Duodenal mucosa (tissue), 2 donors: ENCODE results near the gene FBXW9.

Source experiments
- H3K27ac ChIP-seq: one replicate; pipeline ENCODE4 v1.7.0; 2013; ENCODE audit warnings: low read depth, low read length
- H3K27me3 ChIP-seq, 2 donors: one replicate each; pipeline ENCODE4 v1.7.0; 2013; ENCODE audit warnings: low read length in 2 of 2, control low read depth in 1 of 2; ENCODE audit not compliant: insufficient read depth in 2 of 2, control insufficient read depth in 1 of 2
- H3K36me3 ChIP-seq, 2 donors: one replicate each; pipeline ENCODE4 v1.7.0; 2013; ENCODE audit warnings: low read length in 2 of 2, control low read depth in 1 of 2; ENCODE audit not compliant: insufficient read depth in 2 of 2, control insufficient read depth in 1 of 2
- H3K4me1 ChIP-seq, 2 donors: one replicate each; pipeline ENCODE4 v1.7.0; 2013; ENCODE audit warnings: low read length in 2 of 2, control low read depth in 1 of 2; ENCODE audit not compliant: insufficient read depth in 2 of 2, control insufficient read depth in 1 of 2
- H3K4me3 ChIP-seq, 2 donors: one replicate each; pipeline ENCODE4 v1.7.0; 2013; ENCODE audit warnings: low read length in 2 of 2, low read depth in 1 of 2
- H3K9ac ChIP-seq, 2 donors: one replicate each; pipeline ENCODE4 v1.7.0; 2013; ENCODE audit warnings: low read length in 2 of 2, low read depth in 1 of 2
- H3K9me3 ChIP-seq, 2 donors: one replicate each; pipeline ENCODE4 v1.7.0; 2013; ENCODE audit warnings: low read length in 2 of 2, control low read depth in 1 of 2; ENCODE audit not compliant: control insufficient read depth in 1 of 2

FBXW9 gene

DNA sequence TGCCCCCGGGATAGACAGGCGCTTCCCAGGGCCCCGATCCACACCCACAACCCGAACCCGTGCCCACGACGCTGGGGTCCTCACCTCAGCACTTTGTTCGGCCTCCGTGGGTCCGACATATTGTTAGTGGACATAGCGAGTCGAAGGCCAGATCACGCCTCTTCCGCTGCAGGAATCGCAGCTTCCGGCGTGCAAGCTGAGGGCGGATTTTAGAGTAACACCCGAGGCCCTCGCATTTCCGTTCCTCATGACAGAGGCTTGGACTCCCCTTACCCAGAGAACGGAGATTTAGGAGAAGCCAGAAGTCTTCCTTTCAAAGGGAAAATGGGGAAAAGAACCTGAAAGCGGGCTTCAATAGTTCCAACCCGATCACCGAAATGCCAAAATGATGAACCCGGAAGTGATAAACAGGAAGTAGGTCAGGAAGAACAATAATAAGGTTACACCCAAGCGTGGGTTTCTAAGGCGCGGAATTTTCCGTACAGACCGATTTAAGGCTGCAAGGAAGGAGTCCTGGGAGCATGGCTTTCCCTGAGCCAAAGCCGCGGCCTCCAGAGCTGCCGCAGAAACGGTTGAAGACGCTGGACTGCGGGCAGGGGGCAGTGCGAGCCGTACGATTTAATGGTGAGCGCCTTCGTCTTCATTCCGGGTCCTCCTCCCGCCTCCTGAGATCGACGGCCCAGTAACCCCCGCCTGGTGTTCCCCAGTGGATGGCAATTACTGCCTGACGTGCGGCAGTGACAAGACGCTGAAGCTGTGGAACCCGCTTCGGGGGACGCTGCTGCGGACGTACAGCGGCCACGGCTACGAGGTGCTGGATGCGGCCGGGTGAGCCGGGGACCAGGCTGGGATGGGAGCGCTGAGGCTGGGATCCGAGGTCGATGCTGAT, 26.9 kb downstream of the FBXW9 start:
- H3K27me3 ChIP-seq = no peaks in the 10 kb centered on the region
- H3K36me3 ChIP-seq = peaks cover 19 to 21% of the 10 kb centered on the region in 2 donors
- H3K4me1 ChIP-seq = peaks cover 37 to 49% of the 10 kb centered on the region in 2 donors
- H3K9me3 ChIP-seq = no peaks in the 10 kb centered on the region
- peak overlapping the region; percentile 93 for H3K27ac ChIP-seq
- H3K4me3 ChIP-seq = peak overlapping the region; percentile 85 to 99
- peak overlapping the region; percentile 90 to 96 for H3K9ac ChIP-seq

DNA sequence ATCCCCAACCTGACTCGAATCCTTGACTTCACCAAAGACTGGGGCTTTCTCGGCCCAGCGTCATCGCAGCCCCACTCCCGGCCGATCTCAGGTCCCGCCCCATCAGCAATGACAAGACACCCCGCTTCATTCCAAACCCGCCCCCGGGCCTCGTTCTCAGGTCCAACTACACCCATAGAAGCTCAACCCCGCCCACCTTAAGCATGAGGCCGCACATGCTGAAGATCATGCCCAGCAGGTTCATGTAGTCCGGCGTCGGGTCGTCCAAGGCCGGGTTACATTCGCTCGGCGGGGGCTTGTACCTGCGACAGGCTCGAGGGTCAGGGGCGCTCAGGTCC, 27.5 kb downstream of the FBXW9 start:
- H3K4me1 ChIP-seq = peaks cover 37 to 53% of the 10 kb centered on the region in 2 donors
- H3K27ac ChIP-seq = peak overlapping the region; percentile 93
- peak overlapping the region; percentile 90 to 96 for H3K9ac ChIP-seq
- no peaks in the 10 kb centered on the region for H3K27me3 ChIP-seq
- peak overlapping the region; percentile 85 to 99 for H3K4me3 ChIP-seq
- no peaks in the 10 kb centered on the region for H3K9me3 ChIP-seq
- H3K36me3 ChIP-seq = peaks cover 13 to 15% of the 10 kb centered on the region in 2 donors

DNA sequence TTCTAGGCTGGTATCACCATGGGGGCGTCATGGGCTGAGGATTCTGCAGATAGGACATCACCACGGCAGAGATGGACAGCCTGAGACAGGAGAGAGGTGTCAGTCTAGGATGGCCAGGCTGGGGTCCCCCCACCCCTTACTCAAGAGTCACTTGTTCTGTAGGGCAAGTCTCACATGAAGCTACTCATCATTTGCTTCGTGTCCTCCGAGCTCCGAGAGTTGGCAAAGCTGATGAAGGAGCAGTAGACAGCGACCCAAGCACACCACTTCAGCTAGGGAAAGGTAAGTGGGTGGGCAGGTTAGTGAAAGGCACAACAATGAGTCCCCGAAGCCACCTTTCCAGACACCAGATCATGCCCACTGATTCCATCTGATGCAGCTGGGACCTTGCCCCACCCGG, 28.1 kb downstream of the FBXW9 start:
- Histone ChIP-seq H3K9ac (peak overlapping the region; percentile 90 to 96), H3K4me3 (peak overlapping the region; percentile 85 to 99), H3K36me3 (peaks cover 11 to 14% of the 10 kb centered on the region in 2 donors), H3K27me3 (no peaks in the 10 kb centered on the region), H3K27ac (no peak overlapping the region), H3K9me3 (no peaks in the 10 kb centered on the region), H3K4me1 (peaks cover 37 to 53% of the 10 kb centered on the region in 2 donors)

DNA sequence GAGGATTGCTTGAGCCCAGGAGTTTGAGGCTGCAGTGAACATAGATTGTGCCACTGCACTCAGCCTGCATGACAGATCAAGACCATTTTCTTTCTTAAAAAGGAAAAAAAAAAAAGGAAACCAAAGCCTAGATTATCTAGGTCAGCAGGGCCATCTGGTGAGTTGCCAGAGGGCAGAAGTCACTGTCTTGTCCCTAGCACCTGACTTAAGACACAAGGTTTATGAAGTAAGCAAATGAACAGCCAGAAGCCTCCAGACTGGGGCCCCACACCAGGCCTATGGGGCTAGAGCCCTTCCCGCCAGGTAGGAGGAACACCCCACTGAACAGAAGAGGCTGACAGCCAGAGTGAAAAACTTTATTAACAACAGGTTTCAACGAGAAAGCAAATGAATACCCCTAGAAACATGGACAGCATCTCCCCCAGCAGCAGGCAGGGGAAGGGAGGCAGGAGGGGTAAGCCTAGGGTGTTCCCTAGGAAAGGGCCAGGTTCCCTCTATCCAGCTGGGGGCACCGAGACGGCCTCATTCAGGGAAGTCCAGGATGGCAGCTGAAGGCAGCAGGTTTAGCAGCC, 28.6 kb downstream of the FBXW9 start:
- peaks cover 8 to 16% of the 10 kb centered on the region in 2 donors for H3K36me3 ChIP-seq
- no peaks in the 10 kb centered on the region for H3K27me3 ChIP-seq
- no peaks in the 10 kb centered on the region for H3K9me3 ChIP-seq
- peak overlapping the region; percentile 85 to 99 for H3K4me3 ChIP-seq
- H3K9ac ChIP-seq = peak overlapping the region; percentile 90 to 96
- H3K4me1 ChIP-seq = peaks cover 37 to 53% of the 10 kb centered on the region in 2 donors
- no peak overlapping the region for H3K27ac ChIP-seq

DNA sequence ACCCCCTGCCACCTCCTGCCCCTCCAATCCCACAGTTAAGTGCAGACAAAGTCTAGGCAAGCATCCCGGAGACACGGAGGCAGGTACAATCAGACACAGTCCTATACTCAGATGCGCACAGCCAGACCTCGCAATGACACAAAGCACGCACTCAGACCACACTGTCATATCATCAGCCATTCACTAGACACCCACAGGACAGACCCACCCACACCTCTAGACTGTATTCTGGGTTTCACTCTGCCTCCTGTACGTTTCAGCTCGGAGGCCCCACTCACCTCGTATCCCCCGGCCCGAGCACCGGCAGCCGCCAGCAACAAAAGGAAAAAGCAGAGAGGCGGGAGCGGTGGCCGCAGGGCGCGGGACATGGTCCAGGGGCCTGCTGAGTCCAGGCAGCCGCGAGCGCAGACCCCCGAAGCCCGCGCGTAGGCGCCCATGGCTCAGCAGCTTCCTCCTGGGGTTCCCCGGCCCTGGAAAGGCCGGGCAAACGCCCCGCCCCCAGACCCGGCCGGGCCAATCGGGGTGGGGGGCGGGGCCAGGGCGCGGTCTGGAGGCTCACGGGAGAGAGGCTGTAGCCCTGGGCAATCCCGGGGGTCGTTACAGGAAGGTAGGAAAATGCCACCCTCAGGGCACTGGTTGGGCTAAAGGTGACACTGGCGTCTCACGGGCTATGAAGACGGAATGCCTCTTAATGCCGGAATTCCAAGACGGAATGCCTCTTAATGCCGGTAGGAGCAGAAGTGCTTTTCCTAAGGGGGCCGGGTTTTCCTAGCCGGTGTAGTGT, 30.0 kb downstream of the FBXW9 start, which contains the start of the genes MAN2B1 and WDR83:
TSS of gene MAN2B1 (minus strand) at position 478 of the 784 bp plus-strand sequence. CDS start at position 437, 41 bp downstream.
TSS of gene WDR83 (plus strand) at position 543 of the 784 bp plus-strand sequence. CDS start 2,984 bp downstream, outside the sequence.
- no peaks in the 10 kb centered on the region for H3K9me3 ChIP-seq
- H3K4me3 ChIP-seq = peak within 1 kb of the TSS; percentile 90 to 92
- no peaks in the 10 kb centered on the region for H3K27me3 ChIP-seq
- H3K9ac ChIP-seq = peak within 1 kb of the TSS; percentile 78 to 90
- peaks cover 4 to 13% of the 10 kb centered on the region in 2 donors for H3K36me3 ChIP-seq
- peaks cover 37 to 53% of the 10 kb centered on the region in 2 donors for H3K4me1 ChIP-seq
- no peak within 1 kb of the TSS for H3K27ac ChIP-seq

DNA sequence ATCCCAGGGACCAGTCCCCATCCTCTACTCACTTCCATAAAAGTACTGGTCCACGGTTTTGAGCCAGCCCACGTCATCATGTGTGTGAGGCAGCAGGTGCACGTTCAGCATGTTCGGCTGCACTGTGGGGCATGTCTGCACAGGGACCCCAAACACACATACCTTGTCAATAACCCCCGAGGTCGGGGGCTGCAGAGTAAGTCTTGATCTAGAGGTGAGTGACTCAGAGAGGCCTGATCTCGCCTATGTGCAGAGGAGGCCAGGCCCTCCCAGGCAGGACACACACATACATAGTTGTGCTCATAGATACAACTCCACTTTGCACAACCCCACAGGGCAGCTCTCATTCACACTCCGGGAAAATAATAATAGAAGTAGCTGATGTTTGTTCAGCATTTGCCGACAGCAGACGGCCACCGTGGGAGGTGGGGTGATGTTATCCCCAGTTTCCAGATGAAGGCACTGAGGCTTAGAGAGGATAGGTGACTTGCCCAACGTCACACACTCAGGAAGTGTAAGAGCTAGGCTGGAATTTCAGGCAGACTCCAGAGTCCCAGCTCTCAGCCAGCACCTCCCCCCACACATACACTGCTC, 30.7 kb downstream of the FBXW9 start:
- H3K27ac ChIP-seq = no peak overlapping the region
- H3K36me3 ChIP-seq = peaks cover 4 to 20% of the 10 kb centered on the region in 2 donors
- peak overlapping the region; percentile 78 to 90 for H3K9ac ChIP-seq
- H3K4me3 ChIP-seq = peak overlapping the region; percentile 90 to 92
- no peaks in the 10 kb centered on the region for H3K27me3 ChIP-seq
- H3K4me1 ChIP-seq = peaks cover 37 to 51% of the 10 kb centered on the region in 2 donors
- no peaks in the 10 kb centered on the region for H3K9me3 ChIP-seq

DNA sequence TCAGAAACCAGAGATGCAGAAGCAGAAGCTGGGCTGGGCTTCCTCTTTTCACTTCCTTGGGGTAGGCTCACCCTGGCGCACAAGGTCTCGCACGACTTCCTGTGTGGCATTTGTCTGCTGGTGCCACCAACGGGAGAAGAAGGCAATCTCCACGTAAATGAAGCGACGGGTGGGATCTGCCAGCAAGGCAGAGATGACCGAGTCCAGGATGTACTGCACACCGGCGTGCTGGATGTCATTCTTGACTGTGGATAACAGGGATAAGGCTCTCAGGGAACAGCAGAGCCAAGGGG, 31.2 kb downstream of the FBXW9 start:
- no peak overlapping the region for H3K27ac ChIP-seq
- H3K4me1 ChIP-seq = peaks cover 32 to 45% of the 10 kb centered on the region in 2 donors
- peak overlapping the region; percentile 90 to 92 for H3K4me3 ChIP-seq
- H3K9me3 ChIP-seq = no peaks in the 10 kb centered on the region
- H3K36me3 ChIP-seq = peaks cover 4 to 22% of the 10 kb centered on the region in 2 donors
- H3K27me3 ChIP-seq = no peaks in the 10 kb centered on the region
- H3K9ac ChIP-seq = peak overlapping the region; percentile 13 to 90

DNA sequence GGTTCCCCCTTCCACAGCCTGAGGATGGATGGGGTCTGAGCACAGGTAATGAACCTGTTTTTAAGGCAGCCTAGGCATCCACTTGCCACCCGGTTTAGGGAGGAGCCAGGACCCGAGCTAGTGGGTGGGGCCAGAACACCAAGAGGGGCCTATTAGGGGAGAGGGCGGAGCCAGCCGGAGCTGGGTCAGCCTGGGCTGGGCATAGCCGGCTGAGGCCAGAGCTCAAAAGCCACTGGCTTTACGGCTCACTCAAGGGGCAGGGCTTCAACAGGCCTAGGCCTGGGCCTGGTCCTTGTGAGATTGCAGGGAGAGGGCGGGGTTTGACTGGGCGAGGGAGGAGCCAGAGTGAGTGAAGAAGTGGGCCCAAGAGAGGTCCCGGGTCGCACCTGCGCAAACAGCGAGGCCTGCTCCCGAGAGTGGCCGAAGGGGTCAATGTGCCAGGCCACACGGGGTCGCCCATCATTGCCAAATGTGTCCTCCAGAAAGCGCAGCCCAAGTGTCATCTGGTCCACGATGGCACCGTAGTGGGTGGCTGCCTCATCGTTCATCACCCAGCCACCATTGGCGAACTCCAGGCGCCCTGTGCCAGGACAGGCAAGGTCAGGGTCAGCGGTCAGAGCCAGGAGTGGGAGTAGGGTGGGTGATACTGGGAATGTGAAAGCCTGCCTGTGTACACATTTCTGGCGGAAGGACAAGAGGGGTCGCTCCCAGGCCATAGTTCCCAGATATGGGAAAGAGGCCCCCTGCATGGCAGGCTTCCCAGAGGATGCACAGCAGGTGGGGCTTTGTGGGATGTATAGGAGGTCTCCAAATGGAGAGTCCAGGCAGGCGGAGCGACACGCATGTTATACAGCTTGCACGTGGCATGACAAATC, 31.8 kb downstream of the FBXW9 start:
- no peak overlapping the region for H3K27ac ChIP-seq
- no peak overlapping the region for H3K9ac ChIP-seq
- peaks cover 4 to 26% of the 10 kb centered on the region in 2 donors for H3K36me3 ChIP-seq
- H3K4me1 ChIP-seq = peaks cover 29 to 42% of the 10 kb centered on the region in 2 donors
- H3K4me3 ChIP-seq = no peak overlapping the region
- no peaks in the 10 kb centered on the region for H3K9me3 ChIP-seq
- H3K27me3 ChIP-seq = no peaks in the 10 kb centered on the region

DNA sequence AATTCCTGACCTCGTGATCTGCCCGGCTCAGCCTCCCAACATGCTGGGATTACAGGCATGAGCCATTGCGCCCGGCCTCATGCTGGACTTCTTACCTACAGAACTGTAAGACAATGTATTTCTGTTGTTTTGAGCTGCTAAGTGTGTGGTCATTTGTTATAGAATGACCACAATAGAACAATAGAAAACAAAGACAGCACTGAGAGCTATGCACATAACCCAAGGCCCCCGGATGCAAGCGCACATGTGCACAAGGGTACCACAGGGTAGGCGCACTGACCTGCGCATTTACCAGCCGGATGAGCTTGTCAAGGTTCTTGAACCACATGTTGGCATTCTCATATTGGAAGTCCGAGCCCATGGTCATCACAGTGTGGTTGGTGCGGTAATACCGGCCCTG, 35.5 kb downstream of the FBXW9 start:
- no peak overlapping the region for H3K4me3 ChIP-seq
- peaks cover 7 to 17% of the 10 kb centered on the region in 2 donors for H3K4me1 ChIP-seq
- no peaks in the 10 kb centered on the region for H3K9me3 ChIP-seq
- no peak overlapping the region for H3K27ac ChIP-seq
- H3K36me3 ChIP-seq = peaks cover 3 to 35% of the 10 kb centered on the region in 2 donors
- no peaks in the 10 kb centered on the region for H3K27me3 ChIP-seq
- H3K9ac ChIP-seq = no peak overlapping the region
